HepG2 (cell line): ENCODE results near the gene PHF13. TPM values are rescaled to one million over a fixed set of nuclear protein-coding genes. Genes with fewer than 3 reads are reported as not detected.

Experiments
- ATM ChIP-seq: fragments of 450-650 bp; IDR thresholded peaks from 2 replicates; pipeline ENCODE4 v1.7.1; 2017; ENCODE audit warnings: mild to moderate bottlenecking, borderline replicate concordance
- CBFB ChIP-seq: sonication (generic); formaldehyde crosslinking; IDR thresholded peaks from 2 replicates; pipeline ENCODE4 v1.4.0; 2020; ENCODE audit warnings: missing genetic modification reagents
- EP300 ChIP-seq, 3 experiments: sonication (generic) in 1 of 3; formaldehyde crosslinking in 1 of 3; IDR thresholded peaks; 2 replicates each; pipeline versions ENCODE4 v1.5.1 to v1.6.1; 2011 to 2020; ENCODE audit warnings: low read depth in 2 of 3, low read length in 2 of 3, borderline replicate concordance in 1 of 3, improper control_type of control experiment in 1 of 3, mild to moderate bottlenecking in 1 of 3, missing genetic modification reagents in 1 of 3, moderate library complexity in 1 of 3
- HMG20A ChIP-seq: IDR thresholded peaks from 2 replicates; pipeline ENCODE4 v1.6.1; 2016; ENCODE audit warnings: borderline replicate concordance
- JUND ChIP-seq: sonication (generic); formaldehyde crosslinking; IDR thresholded peaks from 2 replicates; pipeline ENCODE4 v1.8.0; 2022; ENCODE audit warnings: mild to moderate bottlenecking, missing genetic modification reagents
- RAD51 ChIP-seq: fragments of 450-650 bp; IDR thresholded peaks from 2 replicates; pipeline ENCODE4 v1.6.1; 2016; ENCODE audit warnings: borderline replicate concordance
- SNAI1 ChIP-seq: sonication (generic); formaldehyde crosslinking; IDR thresholded peaks from 2 replicates; pipeline ENCODE4 v1.5.0; 2020; ENCODE audit warnings: mild to moderate bottlenecking, missing genetic modification reagents, borderline replicate concordance
- ZBTB3 ChIP-seq: sonication (generic); formaldehyde crosslinking; IDR thresholded peaks from 2 replicates; pipeline ENCODE4 v1.4.0; 2020; ENCODE audit warnings: low read depth, mild to moderate bottlenecking, moderate library complexity, missing genetic modification reagents, borderline replicate concordance
- ZFP36L2 ChIP-seq: sonication (generic); formaldehyde crosslinking; IDR thresholded peaks from 2 replicates; pipeline ENCODE4 v1.4.0; 2020; ENCODE audit warnings: missing genetic modification reagents
- ZFYVE20 ChIP-seq: sonication (generic); formaldehyde crosslinking; IDR thresholded peaks from 2 replicates; pipeline ENCODE4 v1.8.0; 2023; ENCODE audit warnings: low read depth, mild to moderate bottlenecking, moderate library complexity, missing genetic modification reagents, borderline replicate concordance
- ZNF333 ChIP-seq: sonication (generic); formaldehyde crosslinking; IDR thresholded peaks from 2 replicates; pipeline ENCODE4 v1.4.0; 2020; ENCODE audit warnings: mild to moderate bottlenecking, missing genetic modification reagents, borderline replicate concordance
- ZNF501 ChIP-seq: sonication (generic); formaldehyde crosslinking; IDR thresholded peaks from 2 replicates; pipeline ENCODE4 v1.5.1; 2020; ENCODE audit warnings: mild to moderate bottlenecking, moderate library complexity, missing genetic modification reagents
- ZNF780A ChIP-seq: sonication (generic); formaldehyde crosslinking; IDR thresholded peaks from 2 replicates; pipeline ENCODE4 v1.8.0; 2022; ENCODE audit warnings: mild to moderate bottlenecking, missing genetic modification reagents, moderate library complexity
- polyA plus RNA-seq, 8 experiments: library from polyadenylated mRNA; depleted of rRNA in 3 of 8; stranded (reverse) in 7 of 8; unstranded in 1 of 8; fragments of >200 nt; fragmentation: Illumina TruSeq in 4 of 8; extraction: Trizol in 4 of 8; gene quantifications; 2 replicates each; pipeline versions ENCODE4 v1.2.1 to v1.2.3, GENCODE V29; 2011 to 2016; ENCODE audit warnings: low read depth in 4 of 8, missing spikeins in 1 of 8, mixed read lengths in 1 of 8; ENCODE audit not compliant: insufficient read depth in 1 of 8
- total RNA-seq, 5 experiments: library from RNA; depleted of rRNA; stranded (reverse); fragments of >200 nt; fragmentation: Illumina TruSeq; extraction: Trizol; gene quantifications; 2 replicates each; pipeline ENCODE4 v1.2.3, GENCODE V29; 2016; ENCODE audit warnings: low read depth in 1 of 5
- TF ChIP-seq, protein P1 (sequence below): sonication (generic); formaldehyde crosslinking; conservative IDR thresholded peaks from 2 replicates; pipeline ENCODE4 v1.8.0; 2022; ENCODE audit warnings: low read depth, missing genetic modification reagents
- TF ChIP-seq, protein P2 (sequence below): sonication (generic); formaldehyde crosslinking; IDR thresholded peaks from 2 replicates; pipeline ENCODE4 v1.8.1; 2023; ENCODE audit warnings: missing genetic modification reagents, mild to moderate bottlenecking, borderline replicate concordance
- TF ChIP-seq, protein P3 (sequence below): sonication (generic); formaldehyde crosslinking; IDR thresholded peaks from 2 replicates; pipeline ENCODE4 v1.5.0; 2020; ENCODE audit warnings: mild to moderate bottlenecking, missing genetic modification reagents
- TF ChIP-seq, protein P4 (sequence below): sonication (generic); formaldehyde crosslinking; IDR thresholded peaks from 2 replicates; pipeline ENCODE4 v1.4.0; 2020; ENCODE audit warnings: missing genetic modification reagents
- TF ChIP-seq, protein P5 (sequence below): sonication (generic); formaldehyde crosslinking; IDR thresholded peaks from 2 replicates; pipeline ENCODE4 v1.5.0; 2020; ENCODE audit warnings: missing genetic modification reagents

Gene PHF13
- total and polyA plus RNA-seq, 2 of the 13 experiments (the other 11 are each of a cell fraction or from before 2014, with no cell fraction given) = 4.7 to 7.4 TPM

- TF ChIP-seq CBFB (peak; percentile 13; the same call in 1 of the 2 replicates), EP300 (IDR thresholded peaks at IDR 0.05; ENCODE audit: low read depth in 2 of 2, low read length in 2 of 2) (no peak), EP300 (CRISPR knock-in tag; IDR thresholded peaks at IDR 0.05; ENCODE audit: borderline replicate concordance) (no peak), JUND (CRISPR knock-in tag) (no peak), ATM (no peak), ZNF333 (CRISPR knock-in tag) (0 out of 2 replicates have a peak, but pooled peaks have one; percentile 25), ZNF780A (no peak), ZFYVE20 (no peak), HMG20A (CRISPR knock-in tag) (no peak), SNAI1 (CRISPR knock-in tag) (0 out of 2 replicates have a peak, but pooled peaks have one; percentile 47), ZBTB3 (CRISPR knock-in tag) (no peak; the same call in 1 of the 2 replicates), ZNF501 (peak; percentile 72; the same call in 1 of the 2 replicates), ZFP36L2 (CRISPR knock-in tag) (no peak), RAD51 (no peak)
- TF ChIP-seq, protein P1, sequence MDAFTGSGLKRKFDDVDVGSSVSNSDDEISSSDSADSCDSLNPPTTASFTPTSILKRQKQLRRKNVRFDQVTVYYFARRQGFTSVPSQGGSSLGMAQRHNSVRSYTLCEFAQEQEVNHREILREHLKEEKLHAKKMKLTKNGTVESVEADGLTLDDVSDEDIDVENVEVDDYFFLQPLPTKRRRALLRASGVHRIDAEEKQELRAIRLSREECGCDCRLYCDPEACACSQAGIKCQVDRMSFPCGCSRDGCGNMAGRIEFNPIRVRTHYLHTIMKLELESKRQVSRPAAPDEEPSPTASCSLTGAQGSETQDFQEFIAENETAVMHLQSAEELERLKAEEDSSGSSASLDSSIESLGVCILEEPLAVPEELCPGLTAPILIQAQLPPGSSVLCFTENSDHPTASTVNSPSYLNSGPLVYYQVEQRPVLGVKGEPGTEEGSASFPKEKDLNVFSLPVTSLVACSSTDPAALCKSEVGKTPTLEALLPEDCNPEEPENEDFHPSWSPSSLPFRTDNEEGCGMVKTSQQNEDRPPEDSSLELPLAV (CRISPR knock-in tag) = no peak
- TF ChIP-seq, protein P2, sequence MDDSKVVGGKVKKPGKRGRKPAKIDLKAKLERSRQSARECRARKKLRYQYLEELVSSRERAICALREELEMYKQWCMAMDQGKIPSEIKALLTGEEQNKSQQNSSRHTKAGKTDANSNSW (CRISPR knock-in tag) = no peak
- TF ChIP-seq, protein P3, sequence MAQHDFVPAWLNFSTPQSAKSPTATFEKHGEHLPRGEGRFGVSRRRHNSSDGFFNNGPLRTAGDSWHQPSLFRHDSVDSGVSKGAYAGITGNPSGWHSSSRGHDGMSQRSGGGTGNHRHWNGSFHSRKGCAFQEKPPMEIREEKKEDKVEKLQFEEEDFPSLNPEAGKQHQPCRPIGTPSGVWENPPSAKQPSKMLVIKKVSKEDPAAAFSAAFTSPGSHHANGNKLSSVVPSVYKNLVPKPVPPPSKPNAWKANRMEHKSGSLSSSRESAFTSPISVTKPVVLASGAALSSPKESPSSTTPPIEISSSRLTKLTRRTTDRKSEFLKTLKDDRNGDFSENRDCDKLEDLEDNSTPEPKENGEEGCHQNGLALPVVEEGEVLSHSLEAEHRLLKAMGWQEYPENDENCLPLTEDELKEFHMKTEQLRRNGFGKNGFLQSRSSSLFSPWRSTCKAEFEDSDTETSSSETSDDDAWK (CRISPR knock-in tag) = no peak
- TF ChIP-seq, protein P4, sequence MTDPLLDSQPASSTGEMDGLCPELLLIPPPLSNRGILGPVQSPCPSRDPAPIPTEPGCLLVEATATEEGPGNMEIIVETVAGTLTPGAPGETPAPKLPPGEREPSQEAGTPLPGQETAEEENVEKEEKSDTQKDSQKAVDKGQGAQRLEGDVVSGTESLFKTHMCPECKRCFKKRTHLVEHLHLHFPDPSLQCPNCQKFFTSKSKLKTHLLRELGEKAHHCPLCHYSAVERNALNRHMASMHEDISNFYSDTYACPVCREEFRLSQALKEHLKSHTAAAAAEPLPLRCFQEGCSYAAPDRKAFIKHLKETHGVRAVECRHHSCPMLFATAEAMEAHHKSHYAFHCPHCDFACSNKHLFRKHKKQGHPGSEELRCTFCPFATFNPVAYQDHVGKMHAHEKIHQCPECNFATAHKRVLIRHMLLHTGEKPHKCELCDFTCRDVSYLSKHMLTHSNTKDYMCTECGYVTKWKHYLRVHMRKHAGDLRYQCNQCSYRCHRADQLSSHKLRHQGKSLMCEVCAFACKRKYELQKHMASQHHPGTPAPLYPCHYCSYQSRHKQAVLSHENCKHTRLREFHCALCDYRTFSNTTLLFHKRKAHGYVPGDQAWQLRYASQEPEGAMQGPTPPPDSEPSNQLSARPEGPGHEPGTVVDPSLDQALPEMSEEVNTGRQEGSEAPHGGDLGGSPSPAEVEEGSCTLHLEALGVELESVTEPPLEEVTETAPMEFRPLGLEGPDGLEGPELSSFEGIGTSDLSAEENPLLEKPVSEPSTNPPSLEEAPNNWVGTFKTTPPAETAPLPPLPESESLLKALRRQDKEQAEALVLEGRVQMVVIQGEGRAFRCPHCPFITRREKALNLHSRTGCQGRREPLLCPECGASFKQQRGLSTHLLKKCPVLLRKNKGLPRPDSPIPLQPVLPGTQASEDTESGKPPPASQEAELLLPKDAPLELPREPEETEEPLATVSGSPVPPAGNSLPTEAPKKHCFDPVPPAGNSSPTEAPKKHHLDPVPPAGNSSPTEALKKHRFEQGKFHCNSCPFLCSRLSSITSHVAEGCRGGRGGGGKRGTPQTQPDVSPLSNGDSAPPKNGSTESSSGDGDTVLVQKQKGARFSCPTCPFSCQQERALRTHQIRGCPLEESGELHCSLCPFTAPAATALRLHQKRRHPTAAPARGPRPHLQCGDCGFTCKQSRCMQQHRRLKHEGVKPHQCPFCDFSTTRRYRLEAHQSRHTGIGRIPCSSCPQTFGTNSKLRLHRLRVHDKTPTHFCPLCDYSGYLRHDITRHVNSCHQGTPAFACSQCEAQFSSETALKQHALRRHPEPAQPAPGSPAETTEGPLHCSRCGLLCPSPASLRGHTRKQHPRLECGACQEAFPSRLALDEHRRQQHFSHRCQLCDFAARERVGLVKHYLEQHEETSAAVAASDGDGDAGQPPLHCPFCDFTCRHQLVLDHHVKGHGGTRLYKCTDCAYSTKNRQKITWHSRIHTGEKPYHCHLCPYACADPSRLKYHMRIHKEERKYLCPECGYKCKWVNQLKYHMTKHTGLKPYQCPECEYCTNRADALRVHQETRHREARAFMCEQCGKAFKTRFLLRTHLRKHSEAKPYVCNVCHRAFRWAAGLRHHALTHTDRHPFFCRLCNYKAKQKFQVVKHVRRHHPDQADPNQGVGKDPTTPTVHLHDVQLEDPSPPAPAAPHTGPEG = no peak
- TF ChIP-seq, protein P5, sequence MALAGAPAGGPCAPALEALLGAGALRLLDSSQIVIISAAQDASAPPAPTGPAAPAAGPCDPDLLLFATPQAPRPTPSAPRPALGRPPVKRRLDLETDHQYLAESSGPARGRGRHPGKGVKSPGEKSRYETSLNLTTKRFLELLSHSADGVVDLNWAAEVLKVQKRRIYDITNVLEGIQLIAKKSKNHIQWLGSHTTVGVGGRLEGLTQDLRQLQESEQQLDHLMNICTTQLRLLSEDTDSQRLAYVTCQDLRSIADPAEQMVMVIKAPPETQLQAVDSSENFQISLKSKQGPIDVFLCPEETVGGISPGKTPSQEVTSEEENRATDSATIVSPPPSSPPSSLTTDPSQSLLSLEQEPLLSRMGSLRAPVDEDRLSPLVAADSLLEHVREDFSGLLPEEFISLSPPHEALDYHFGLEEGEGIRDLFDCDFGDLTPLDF (CRISPR knock-in tag) = no peak
Observed at GRCh38 chr1:6579374-6580118, 34.0 kb upstream of the PHF13 start, which contains the start of gene ZBTB48 (continued).
